Measurements from ENCODE around the gene GPR17.

The GPR17 gene

DNA sequence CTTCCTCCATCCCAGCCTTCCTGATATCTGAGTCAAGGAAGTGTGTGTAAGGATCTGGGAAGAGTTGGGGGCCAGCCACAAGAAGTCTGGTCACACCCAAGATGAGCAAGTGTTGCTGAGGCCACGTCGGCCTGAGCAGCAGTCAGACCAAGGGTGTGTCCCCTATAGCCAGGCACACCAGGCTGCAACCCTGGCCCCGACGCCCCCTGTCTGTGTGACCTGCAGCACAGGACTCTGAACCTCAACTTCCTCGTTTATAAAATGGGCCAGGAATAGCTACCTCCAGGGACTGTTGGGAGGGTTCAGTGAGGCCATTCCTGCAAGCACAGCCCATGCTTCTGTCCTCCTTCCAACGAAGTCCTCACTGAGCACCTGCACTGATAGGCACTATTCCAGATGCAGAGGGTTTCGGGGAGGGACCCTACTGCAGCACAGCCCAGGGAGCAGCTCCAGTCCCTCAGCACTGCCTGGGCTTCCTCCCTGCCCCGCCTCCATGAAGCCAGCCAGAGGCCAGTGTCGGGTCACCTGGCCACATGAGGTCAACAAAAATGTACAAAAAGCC, 16.1 kb downstream of the GPR17 start:
- Histone ChIP-seq H3K36me3 (no peaks in the 10 kb centered on the region), H3K4me1 (no peaks in the 10 kb centered on the region), H3K9me3 (no peaks in the 10 kb centered on the region), H3K4me3 (ENCODE audit: low read depth, low read length) (no peak overlapping the region), H3K27me3 (peaks cover 18% of the 10 kb centered on the region)
- no peak for DNase-seq
- TF ChIP-seq, protein P1, sequence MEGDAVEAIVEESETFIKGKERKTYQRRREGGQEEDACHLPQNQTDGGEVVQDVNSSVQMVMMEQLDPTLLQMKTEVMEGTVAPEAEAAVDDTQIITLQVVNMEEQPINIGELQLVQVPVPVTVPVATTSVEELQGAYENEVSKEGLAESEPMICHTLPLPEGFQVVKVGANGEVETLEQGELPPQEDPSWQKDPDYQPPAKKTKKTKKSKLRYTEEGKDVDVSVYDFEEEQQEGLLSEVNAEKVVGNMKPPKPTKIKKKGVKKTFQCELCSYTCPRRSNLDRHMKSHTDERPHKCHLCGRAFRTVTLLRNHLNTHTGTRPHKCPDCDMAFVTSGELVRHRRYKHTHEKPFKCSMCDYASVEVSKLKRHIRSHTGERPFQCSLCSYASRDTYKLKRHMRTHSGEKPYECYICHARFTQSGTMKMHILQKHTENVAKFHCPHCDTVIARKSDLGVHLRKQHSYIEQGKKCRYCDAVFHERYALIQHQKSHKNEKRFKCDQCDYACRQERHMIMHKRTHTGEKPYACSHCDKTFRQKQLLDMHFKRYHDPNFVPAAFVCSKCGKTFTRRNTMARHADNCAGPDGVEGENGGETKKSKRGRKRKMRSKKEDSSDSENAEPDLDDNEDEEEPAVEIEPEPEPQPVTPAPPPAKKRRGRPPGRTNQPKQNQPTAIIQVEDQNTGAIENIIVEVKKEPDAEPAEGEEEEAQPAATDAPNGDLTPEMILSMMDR (IDR thresholded peaks at IDR 0.05; ENCODE audit: low read depth, low read length), result no peak

DNA sequence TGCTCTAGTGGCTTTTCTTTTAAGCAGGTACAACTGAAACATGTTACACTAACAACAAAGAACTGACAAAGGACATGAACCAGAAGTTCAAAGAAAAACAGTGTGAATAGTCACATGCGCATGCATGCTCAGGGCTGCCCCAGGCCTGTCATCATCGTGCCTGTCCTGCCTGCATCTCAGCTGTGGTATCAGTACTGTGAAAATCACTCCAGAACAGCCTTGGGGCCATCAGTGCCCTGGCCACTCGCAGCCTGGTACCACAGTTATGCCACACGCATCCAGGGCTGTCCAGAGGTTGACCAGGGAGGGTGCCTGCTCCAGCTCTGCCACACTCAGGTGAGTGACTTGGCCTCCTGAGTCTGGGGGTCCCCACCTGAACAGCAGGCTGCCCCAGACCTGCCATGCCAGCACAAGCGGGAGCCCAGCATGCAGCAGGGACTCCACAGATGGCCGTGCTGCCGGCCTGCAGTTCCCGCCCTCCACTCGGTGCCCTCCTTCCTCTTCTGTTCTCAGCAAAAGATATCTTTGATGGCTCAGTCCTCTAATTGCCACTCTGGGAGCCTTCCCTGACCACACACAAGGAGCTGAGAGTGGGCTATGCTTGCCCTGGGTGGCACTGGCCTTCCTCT, 17.1 kb downstream of the GPR17 start:
- Histone ChIP-seq H3K27me3 (peaks cover 18% of the 10 kb centered on the region), H3K9me3 (no peaks in the 10 kb centered on the region), H3K4me1 (no peaks in the 10 kb centered on the region), H3K36me3 (no peaks in the 10 kb centered on the region), H3K4me3 (ENCODE audit: low read depth, low read length) (no peak overlapping the region)
- TF ChIP-seq, protein P1 (IDR thresholded peaks at IDR 0.05; ENCODE audit: low read depth, low read length), result no peak
- no peak for DNase-seq

DNA sequence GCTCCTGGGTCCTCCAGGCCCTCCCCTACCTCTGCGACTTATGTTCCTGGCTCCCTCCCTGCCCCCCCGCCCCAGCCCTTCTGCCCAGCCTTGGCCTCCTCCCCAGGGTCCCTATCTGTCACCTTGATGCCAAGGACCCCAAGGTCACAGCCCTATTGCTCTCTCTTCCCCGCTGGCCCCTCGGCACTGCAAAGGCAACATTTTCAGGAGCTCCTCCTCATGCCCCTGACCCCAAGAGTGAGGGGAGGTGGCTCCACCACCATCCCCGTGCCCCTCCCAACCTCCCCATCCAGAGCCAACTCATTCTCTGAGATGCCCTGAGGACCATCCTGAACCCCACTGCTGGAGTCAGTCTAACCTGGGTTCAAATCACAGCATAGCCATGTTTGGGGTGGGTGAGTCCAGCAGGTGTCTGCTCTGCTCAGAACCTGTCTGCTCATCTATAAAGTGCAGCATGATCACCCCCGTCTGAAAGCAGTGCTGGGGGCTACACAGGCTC, 17.7 kb downstream of the GPR17 start:
- Histone ChIP-seq H3K36me3 (no peaks in the 10 kb centered on the region), H3K4me3 (ENCODE audit: low read depth, low read length) (no peak overlapping the region), H3K27me3 (peaks cover 18% of the 10 kb centered on the region), H3K9me3 (no peaks in the 10 kb centered on the region), H3K4me1 (no peaks in the 10 kb centered on the region)
- TF ChIP-seq, protein P1 (IDR thresholded peaks at IDR 0.05; ENCODE audit: low read depth, low read length), result no peak
- no peak for DNase-seq

DNA sequence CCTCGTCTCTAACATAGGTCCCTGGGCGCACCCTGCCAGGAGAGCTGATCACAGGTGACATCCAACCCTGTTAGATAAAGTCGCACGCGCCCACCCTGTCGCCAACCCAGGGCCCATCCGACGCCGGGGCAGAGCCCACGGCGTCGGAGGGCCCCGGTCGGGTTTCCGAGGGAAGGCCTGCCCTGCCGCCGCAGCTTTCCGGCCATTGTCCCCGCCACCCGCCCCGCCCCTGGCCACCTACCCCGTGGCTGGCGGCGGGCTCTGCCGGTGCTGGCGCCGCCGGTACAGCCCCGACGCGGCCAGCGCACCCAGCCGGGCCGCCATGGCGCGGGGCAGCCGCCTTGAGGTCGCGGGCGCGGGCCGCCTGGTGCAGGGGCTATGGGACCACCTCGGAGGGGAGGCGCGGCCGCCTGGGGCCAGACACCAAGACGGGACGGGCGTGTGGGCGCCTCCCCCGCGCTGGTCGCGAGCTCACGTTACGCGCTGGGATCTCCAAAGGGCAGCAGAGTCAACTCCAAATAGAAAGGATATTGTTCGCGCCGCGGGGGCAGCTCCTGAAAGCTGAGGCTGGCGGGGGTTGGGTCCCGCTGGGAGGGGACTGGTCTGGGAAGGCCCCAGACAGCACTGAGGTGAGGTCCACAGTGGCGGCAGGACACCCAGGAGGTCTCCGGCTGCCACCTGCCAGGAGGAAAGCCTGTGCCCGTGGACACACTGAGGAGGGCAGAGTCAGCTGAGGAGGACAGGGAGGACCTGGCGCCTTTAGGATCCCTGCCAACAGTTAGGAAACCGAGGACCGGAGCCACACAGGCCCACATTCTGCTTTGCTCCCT, 18.3 kb downstream of the GPR17 start:
- Histone ChIP-seq H3K9me3 (no peaks in the 10 kb centered on the region), H3K36me3 (no peaks in the 10 kb centered on the region), H3K4me1 (no peaks in the 10 kb centered on the region), H3K27me3 (peaks cover 18% of the 10 kb centered on the region), H3K4me3 (ENCODE audit: low read depth, low read length) (no peak overlapping the region)
- TF ChIP-seq, protein P1 (IDR thresholded peaks at IDR 0.05; ENCODE audit: low read depth, low read length), result no peak
- no peak for DNase-seq

DNA sequence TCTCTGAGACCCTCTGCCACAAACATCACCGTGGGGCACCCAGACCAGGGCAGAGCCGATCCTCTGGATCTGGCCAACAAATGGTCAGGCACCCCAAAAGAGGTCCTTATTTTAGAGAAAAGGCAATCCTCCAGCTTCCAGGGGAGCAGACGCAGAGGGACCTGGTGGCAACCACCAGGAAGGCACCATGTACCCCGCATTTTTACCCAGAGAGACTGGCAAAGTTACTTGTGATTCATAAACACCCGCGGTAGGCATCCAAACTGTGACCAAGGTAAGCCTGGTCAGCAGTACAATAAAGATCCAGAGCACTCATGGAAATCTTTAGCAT, 18.9 kb downstream of the GPR17 start:
- H3K9me3 ChIP-seq, result no peaks in the 10 kb centered on the region
- H3K27me3 ChIP-seq, result peaks cover 18% of the 10 kb centered on the region
- no peak overlapping the region for H3K4me3 ChIP-seq (ENCODE audit: low read depth, low read length)
- no peaks in the 10 kb centered on the region for H3K4me1 ChIP-seq
- no peak for DNase-seq
- TF ChIP-seq, protein P1 (IDR thresholded peaks at IDR 0.05; ENCODE audit: low read depth, low read length), result no peak
- no peaks in the 10 kb centered on the region for H3K36me3 ChIP-seq

All from BE2C (cell line).